Measurements from ENCODE around the gene ATF7IP.

Gene ATF7IP

DNA sequence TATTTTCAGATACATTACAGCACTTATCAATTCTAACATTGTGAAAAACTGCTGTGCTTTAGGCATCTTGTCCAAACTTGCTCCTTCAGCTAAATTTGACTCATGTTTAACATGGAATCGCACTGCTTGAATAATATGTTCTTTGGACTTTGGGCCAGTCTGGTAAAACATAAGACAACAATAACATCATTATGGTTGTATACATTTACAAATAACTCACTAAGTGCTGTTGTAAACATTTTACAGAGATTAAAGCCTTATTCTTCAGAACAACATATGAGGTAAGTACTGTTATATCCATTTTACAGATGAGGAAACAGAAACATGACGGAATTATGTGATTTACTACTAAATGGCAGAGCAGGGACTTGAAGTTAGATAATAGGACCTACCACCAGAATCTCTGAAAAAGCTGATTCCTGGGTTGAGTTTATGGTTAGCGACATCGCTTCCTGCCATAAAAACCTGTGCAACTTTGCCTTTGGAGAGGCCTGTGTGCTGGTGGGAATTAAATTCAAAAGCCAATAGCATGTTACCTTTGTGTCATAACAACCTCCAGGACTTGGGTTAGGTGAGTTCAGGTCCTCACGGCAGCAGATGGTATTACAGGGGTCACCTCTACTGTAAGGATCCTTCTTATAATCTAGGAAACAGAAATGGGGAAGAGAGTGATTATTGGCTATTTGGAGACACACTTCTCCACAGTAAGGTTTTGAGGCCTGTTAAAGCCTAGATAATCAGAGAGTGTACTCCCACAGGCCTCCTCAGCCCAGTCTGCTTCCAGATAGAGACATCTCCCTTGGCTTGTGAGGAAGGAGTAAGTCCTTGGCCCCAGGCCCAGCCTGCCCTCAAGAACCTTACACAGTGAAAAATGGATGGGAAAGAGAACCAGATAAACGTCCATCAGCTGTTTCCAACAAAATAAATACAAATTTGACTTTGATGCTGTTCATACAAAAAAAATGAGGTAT is 140.4 kb downstream of the ATF7IP start:
- DNase-seq = no peak

DNA sequence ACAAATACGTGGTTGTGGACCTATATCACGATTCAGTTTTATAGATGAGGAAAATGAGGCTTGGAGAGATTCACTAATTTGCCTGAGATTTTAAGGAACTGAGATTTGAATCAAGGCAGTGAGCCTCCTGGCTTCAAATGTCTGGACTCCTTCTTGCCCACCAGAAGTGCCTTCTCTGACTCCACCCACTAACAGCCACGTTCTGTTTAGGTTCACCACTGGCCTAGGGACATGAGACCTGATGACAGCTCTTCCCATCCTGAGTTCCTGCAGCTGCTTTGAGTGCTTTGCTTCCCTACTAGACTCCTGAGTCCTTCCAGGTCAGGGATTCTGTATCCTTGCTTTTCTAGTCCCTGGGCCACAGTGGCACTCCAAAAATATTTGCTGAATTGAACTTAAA is 145.1 kb downstream of the ATF7IP start:
- DNase-seq = no peak

DNA sequence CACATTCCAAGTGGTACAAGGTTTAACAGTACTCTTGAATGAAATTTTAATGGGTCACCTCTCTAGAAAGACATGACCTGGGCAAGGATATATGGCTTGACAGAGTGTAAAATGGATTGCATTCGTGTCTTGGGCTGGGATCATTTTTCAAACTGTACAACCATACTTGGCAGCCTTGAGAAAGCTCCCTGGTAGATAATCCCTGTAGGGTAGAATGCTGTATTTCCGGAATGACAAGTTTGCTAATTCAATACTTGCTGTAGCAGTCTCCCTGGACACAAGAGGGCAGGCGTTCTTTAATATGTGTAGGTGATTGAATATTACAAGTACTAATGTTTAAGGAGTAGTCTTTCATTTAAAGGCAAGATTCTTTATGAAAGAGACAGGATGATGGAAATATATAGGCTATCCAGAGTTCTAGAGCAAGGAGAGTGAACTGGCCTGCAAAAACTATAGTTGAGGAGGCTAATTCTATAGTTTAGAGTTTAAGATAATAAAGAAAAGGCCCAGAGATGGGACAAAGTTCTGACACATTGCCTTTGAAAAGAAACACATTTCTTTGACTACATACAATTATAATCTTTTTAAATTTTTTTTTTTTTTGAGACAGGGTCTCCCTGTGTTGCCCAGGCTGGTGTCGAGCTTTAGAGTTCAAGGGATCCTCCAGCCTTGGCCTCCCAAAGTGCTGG is 148.8 kb downstream of the ATF7IP start:
- no peak for DNase-seq

DNA sequence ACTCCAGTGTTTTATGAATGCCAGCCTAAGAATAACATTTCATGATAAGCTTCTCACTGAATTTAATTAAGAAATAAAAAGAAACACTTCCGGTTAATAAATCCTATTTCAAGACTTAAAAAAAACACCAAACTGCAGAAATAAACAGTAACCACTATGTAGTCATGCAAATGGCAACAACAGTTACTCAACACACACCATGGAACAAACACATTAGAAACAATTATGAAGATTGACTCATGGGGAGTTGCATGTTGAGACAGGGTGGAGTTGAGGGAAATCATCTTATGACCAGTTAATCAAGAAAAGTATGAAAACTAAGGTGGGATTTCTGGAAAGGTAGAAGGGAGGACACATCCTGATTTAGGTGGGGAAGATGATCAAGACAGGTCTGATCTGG is 149.5 kb downstream of the ATF7IP start:
- no peak for DNase-seq

DNA sequence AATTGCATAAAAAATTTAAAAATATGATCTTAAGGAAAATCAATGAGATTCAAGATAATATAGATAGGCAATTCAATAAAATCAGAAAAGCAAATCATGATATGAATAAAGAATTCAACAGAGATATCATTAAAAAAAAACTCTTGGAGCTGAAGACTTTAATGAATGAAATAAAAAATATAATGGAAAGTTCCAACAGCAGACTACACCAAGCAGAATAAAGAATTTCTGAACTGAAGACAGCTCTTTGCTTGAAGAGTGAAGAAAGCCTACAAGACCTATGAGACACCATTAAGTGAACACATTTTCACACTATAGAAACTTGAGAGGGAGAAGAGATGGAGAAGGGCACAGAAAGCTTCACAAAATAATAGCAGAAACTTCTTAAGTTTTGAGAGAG is 156.3 kb downstream of the ATF7IP start:
- no peak for DNase-seq

DNA sequence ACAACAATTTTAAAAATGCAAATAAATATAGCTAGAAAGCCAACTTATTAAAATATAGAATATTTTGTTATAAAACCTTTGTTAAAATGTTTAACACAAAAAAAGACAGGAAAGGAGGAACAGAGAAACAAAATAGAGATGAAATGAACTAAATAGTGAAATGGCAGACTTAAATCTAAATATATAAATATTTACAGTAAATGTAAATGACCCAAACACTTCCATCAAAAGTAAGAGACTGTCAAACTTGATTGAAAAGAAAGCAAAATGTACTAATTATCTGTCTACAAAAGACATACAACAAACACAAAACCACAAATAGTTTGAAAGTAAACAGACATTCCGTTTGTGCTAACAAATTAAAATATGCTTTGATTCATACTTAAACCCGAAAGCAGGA is 160.5 kb downstream of the ATF7IP start:
- no peak for DNase-seq

DNA sequence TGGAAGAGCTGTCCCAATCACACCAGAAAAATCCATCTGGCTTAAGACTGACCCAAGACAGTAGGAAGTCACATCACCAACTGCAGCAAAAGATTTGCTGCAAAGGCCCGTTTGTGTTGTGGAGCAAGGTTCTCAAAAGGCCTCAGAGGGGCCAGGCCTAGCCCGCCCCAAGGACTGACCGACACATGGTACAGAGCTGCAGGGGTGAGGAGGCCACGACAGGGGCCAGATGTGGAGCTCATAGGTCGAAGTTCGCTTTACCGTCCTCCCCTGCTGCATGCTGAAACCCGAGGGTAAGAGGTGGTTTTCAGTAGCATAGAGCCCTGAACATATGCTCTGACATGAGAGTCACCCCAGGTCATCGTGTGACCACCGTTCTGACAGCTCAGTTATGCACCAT is 166.7 kb downstream of the ATF7IP start:
- DNase-seq = no peak

DNA sequence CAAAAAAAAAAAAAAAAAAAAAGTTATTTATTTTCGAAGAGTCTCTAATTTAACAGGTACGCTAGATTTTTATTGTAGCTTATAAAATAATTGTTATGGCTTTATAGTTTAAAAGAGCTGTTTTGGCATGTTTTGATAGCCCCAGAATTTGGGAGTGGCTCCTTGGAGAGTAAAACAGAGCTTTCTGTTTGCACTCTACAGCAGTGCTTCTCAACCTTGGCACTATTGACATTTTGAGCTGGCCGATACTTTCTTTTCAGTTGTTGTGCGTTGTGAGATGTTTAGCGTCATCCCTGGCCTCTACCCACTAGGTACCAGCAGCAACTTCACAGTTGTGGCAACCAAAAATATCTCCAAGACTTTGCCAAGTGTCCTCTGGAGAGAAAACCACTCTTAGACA is 171.6 kb downstream of the ATF7IP start:
- no peak for DNase-seq

DNA sequence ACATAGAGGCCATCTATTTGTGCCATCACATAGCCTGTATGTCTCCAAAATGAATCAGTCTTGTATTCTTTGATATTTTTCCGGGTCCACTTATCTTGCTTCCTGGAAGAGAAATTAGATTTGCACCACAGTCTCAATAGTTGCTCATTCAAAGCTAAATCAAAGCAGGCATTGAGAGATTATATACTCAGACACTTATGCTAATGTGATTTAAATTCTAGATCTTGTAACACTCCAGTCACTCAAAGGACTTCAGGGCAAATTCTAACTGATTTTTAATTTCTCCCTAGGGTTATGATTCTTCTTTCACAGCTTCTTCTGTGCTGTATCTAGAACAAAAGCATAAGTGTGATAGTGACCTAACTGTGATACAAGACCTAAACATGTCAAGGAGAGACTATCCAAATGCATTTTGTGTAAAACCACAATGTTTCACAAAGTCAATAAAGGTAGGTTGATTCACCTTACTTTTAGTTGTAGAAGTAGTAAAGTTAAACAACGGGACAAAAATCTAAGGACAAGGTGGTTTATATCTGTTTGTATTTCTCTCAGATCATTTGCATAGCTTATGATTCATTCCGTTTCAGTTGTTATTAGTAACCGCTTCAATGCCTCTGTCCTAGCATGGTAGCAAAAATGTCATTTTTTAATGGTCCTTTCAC is 175.4 kb downstream of the ATF7IP start:
- DNase-seq = no peak

DNA sequence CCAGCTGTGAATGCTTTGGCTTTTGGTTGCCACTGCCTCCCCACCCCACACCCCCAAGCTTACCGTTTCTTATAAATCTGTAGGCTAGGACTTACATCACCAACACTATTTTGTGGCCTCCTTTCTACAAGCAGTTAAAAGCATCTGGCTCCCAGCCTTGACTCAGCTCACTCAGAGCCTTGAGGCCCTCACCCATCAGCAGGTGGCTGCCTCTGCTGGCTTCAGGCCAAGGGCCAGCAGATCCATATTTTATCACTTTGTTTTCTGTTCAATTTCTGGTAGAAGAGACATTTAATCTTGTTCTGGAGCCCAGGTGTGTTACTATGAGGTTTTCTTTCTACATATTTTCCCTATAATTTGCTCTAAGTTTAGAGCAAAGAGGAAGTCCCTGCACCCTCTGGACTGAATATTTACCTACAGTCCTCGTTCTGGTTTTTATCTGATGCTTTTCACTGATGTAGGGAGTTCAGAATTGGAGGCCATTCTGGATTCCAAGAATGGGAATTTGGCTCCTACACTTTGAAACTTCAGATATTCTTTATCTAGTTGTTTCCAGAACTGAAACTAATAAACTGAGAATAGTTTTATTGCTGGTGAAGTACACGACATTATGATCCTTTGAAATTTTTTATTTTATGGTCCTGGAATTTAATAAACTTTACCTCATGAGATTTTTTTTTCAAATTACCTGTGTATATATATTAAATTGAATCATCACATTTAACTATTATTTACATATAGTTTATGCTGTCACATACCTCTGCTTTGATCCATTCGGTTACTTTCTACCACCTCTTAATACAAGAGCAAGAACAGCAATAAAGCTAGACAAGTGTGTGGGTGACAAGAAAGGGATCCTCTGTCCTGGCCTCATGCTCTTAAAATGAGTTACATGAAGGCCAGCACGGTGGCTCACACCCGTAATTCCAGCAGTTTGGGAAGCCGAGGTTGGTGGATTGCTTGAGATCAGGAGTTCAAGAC is 180.0 kb downstream of the ATF7IP start:
- DNase-seq = no peak

DNA sequence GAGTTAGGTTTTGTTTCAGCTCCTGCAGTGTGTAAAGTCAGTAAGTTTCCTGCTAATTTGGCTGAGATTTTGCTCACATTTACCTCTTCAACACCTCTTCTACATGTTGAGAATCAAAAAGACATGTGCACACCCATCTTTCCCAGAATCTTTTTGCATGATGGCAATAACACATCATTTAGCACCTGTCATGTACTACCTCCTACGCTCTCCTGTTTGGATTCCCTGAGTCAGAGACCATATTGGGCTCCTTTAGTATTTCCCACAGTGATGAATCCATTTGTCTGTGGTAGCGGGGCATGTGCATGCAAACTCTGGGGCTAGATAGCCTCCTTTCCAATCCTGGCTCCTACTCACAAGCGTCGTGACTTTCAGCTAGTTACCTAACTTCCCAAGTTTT is 182.1 kb downstream of the ATF7IP start:
- no peak for DNase-seq

DNA sequence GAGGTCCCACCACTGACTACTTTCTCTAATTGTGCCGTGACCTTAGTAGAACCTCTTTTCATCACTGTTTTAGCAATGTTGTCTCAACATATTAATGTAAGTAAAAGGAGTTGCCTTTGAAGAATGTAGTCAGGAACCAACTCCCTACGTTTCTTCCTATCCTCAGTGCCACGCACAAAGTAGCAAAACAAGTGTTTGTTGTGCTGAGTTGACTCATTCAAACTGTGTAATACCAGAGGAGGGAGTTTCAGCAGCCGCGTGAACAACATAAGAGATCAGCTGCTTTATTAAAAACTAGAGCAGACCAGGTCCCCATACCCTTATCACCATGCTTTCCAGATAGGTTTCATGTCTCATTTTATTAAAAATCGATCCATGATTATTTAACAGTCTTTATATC is 183.1 kb downstream of the ATF7IP start:
- no peak for DNase-seq
